Fibroblast of skin of left biceps (primary cell): ENCODE measurements around the gene PIK3R5.

Experiments used
- DNase-seq, 2 experiments: peaks; one replicate each; pipeline ENCODE4 v3.0.0-alpha.2; 2013; ENCODE audit warnings: low read depth in 2 of 2

The PIK3R5 gene

DNA sequence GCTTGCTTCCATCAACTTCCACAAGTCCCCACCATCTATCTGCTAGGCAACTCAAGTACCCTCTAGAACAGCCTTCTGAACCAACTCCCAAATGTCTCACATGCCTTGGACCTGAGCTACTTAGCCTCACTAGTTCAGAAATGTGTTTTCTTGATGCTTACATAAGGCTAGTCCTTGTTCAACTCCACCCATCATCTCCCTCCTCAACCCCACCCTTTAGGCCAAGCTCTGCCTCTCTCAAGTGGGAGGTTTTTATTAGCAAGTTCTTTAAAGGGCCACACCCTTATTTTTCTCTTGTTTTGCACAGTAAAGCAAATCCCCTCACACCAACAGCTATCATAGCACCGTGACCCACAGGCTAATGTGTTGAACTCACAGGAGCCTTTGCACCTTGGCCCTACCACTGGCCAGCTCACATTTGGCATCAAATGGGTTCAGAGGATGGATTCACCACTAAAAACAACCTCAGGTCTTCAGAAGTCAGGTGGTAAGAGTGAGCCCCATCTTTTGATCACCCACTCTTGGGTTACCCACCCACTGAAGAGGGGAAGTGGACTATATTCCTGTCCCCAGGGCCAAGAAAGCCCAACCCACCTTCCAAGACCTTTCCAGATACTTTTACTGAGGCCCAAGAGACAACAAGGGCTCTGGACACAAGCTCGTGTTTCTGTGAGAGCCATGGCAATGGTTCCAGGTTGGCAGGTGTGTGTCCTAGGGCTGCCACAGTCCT lies 12.2 kb downstream of the PIK3R5 start:
- DNase-seq = no peak

DNA sequence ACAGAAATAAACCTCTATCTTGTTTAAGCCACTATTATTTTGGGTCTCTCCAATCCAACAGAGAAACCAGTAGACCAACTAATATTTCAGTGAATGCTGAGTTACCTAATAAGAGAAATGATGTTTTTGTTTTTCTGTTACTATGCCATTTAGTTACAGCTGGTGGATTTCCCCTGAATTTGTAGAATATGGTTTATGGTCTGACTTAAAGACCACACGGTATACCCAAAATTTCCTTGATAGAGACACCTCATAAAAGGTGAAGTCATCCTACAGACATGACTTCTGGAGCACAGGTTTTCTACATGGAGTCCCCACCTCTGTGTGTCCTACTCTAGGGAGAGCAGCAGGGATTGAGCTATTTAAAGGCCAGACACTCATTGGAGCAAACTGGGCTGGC lies 13.3 kb downstream of the PIK3R5 start:
- no peak for DNase-seq

DNA sequence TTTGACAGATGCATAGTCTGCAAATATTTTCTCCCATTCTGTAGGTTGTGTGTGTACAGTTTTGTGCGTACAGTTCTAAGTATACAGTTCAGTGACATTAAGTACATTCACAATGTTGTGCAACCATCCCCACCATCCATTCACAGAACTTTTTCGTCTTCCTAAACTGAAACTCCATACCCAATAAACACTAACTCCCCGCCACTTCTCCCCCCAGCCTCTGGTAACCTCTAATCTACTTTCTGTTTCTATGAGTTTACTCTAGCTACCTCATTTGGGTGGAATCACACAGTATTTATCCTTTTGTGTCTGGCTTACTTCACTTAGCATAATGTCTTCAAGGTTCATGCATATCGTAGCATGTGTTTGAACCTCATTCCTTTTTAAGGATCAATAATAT lies 14.3 kb downstream of the PIK3R5 start:
- DNase-seq = no peak

DNA sequence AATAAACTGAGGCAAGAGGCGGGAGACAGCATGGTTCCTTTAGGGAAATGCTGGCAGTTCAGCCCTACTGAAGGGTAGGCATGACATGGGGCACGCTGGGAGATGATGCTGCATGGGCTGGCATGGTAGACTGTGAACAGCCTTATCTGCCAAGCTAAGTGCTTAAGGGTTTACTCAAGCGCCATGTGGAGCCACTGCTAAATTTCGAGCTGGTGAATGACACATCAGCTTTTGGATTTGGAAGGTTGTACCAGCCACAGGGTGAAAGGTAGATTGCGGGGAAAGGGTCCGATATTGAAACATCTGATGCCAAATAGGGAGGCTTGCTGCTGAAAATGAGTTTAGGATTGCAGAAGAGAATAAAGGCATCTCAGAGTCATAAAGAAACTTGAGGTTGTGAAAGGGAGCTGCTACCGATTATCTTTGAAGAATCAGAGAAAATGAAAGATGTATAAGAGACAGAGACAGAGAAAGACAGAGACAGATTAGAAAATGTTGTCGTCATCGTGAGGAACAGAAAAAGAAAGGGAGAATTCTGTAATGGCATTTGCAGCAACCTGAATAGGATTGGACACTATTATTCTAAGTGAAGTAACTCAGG lies 16.3 kb downstream of the PIK3R5 start:
- DNase-seq = no peak

DNA sequence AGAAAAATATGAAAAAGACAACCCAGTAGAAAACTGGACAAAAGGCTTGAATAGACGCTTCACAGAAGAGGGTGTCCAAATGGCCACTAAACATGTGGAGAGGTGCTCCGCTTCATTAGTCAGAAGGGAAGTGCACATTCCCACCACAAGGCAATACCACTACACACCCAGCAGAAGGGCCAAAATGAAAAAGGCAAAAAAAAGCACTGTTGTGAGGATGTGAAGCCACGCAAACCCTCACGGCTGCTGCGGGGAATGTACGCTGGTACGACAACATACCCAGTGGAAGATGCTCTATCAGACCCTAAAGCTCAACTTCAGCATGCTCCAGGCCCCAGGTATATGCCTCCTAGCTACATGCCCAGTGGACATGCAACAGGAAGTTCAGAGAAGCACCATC lies 17.0 kb downstream of the PIK3R5 start:
- no peak for DNase-seq

DNA sequence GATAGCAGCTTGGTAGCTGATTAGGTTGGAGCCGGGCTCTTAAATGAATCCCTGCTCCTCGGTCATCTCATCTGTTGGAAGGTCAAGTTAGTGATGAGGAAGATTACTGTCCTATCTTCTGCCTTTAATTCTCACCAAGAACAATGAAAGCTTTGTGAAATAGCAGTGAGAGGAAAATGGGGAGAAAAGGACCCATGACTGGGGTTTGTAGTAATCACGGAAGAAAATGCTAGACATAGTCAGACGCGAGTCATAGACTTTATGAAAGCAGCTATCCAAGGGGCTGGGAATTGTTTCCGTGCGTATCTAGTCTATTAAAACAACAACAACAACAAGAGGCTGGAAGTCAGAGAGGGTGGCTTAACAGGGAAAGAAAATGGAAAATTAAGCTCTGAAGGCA lies 18.3 kb downstream of the PIK3R5 start:
- no peak for DNase-seq

DNA sequence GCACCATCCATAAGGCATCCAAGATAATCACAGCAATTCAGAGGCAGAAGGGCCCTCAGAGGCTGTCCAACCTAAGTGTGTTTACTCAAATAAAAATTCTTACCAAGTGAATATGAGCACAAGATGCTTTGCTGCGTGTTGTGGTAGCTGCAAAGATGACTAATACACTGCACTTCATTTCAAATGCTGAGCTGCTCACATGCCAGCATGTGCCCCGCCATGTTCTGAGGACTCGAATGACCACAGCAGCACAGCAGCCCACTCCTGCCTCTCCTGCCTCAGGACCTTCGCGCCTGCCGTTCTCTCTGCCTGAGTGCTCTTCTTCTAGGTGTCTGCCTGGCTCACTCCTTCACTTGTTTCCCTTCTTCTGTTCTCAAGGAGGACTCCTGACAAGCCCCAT lies 19.0 kb downstream of the PIK3R5 start:
- DNase-seq = no peak

DNA sequence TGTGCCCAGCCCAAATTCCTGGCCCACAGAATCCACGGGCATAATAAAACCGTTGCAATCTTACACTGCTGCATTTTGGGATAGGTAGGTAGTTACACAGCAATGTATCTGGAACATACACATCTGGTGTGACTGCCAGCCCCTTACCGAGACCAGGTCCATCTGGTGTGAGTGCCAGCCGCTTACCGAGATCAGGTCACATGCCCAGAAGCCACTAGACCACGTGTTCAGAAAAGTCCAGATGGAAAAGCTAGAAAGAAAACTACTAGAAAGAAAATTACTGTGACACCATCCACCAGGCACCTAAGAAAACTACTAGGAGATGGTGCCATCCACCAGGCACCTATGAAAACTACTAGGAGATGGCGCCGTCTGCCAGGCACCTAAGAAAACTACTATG lies 19.4 kb downstream of the PIK3R5 start:
- no peak for DNase-seq

DNA sequence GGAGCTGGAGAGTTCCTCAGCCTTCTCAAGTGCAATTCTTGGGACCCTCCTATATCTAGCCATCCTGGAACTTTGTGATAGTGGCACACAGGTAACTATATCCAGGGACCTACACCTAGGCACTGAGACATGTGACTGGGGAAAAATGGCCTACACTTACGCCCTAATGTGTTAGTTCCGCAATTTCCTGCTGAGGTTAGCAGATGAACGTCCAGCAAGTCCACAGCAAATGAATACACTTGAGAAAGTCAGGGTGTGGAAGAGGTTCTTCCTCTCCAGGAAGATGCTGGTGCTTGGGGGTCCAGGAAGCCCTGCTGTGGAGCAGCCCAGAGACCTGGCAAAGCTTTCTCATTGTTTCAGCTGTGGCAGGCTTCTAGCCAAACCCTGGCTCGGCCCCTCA lies 20.8 kb downstream of the PIK3R5 start:
- no peak for DNase-seq

DNA sequence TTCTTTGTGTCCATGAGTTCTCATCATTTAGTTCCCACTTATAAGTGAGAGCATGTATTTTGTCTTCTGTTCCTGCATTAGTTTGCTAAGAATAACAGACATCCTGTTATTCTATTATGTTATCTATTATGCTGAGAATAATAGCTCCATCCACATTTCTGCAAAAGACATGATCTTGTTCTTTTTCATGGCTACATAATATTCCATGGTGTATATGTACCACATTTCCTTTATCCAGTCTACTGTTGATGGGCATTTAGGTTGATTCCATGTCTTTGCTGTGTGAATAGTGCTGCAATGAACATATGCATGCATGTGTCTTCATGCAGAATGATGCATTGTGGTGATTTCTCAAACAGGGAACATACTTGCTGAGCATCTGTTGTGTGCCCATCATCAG lies 21.4 kb downstream of the PIK3R5 start:
- no peak for DNase-seq

DNA sequence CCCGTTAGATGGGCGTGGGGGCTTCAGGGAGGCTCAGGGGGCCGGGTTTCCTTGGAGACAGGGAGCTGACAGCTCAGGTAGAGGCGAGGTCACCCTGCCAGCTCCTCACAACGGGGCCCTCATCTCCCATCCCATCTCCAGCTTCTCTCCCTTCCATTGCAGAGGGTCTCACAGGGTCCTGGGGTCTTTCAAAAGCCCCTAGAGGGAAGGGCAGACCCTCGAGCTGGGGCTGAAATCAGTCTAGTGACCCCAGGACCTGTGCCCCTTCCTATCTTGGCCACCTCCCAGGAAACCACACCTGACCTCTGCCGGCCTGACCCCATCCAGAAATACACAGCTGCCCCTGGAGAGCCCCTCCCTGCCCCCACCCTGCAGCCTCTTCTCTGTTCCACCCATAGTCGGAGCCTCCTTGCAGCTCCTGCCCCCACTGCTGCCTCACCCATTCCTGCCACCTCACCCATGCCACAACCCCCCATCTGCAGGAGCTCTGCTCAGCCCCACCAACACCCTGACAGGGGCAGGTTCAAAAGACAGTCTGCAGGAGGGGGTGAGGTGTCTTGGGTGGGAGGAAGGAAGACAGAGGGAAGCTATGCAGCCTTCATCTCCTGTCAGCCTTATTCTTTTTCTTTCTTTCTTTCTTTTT lies 23.4 kb downstream of the PIK3R5 start:
- no peak for DNase-seq

DNA sequence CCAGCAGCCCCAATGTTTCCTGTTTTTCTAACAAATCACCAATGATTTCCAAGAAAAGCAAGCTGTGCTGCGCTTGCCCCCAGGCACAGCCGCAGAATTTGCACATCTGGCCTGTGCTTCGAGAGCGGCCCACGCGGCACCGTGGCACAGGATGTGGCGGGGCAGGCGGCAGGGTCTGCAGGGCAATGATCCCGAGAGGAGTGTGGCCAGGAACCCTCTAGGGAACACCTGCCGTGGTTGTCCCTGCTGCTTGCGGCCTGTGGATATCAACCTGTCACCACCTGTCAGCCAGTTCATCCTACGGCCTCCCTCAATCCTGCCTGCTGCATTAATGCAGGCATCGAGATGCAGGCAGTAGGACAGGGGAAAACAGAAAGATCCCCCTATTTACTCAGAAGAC lies 24.0 kb downstream of the PIK3R5 start:
- DNase-seq = no peak

DNA sequence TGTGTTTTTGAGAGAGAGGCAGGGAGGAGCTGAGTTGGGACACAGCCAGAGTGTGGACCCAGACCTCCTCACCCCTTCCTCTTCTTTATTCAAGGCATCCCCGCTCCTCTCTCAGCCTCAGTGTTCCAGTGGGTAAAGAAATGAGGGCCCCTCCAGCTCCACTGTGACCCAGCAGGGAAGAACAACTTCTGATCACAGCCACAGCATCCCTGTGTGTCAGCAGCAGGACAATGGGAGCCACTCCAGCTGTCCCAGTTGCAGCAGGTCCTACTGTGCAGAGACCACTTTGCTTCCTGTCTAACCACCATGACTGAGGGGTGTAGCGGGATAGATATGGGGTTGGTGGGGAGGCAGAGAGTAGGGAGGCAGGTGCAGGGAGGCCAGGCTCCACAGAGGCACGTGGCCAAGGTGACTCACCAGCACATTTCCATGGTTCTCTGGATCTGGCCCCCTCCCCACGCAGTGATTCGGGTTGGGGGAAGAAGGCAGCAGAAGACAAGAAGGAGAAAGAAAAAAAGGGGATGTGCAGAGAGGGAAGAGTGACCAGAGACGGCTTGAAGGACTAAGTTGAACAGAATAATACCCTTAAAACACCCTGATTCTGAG lies 24.5 kb downstream of the PIK3R5 start:
- DNase-seq = no peak

DNA sequence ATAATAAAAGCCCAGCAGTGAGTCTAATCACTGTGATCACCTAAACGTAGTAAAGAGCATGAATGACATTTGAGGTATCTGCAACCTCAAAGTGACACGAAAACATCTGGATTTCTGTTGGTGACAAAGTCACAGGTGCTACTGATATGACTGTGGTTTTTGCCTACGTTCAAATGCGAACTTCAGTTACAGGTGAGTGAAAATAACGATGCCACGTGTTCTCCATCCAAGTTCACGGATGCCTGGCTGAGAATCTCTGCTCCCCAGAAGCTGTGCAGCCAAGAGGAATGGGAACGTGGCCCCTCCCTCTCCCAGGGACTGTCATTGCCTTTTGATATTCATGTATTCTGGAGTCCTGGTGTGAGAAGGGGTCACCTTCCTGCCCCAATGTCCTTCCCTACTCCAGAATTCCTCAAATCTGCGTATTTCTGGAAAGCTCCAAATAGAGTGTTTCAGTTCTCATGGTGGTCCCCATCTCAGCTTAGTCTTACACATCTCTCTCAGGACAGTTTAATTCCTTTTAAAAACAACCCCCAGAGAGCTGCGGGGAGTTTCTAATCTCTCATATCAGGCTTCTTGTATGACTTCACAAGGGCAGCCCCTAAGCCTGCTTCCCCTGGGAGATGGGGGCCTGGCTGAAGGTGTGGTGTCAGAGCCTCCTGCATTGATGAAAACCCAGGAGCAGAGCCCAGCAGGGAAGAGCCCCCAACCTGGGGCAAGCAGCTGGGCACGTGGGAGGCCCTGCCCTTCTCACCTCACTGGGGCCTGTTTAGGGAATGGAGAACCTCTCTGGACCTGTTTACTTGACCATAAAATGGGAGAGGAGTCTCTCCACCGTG lies 25.8 kb downstream of the PIK3R5 start:
- no peak for DNase-seq

DNA sequence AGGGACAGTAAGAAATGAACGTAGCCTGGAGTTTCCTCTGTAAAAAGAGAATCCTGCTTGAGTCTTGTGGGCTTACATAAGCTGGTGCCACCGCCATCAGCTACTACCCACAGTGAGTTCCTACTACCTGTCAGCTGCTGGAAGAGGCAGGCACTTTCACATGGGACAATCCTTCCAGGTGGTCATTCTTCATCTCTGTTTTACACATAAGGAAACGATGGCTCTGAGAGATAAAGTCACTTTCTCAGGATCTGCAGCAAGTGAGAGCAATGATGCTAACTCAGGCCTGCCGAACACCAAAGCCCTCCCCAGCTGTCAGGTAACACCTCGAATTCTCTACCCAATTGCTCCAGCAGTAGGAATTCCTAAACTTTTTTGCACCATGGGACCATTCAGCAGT lies 26.6 kb downstream of the PIK3R5 start:
- no peak for DNase-seq

DNA sequence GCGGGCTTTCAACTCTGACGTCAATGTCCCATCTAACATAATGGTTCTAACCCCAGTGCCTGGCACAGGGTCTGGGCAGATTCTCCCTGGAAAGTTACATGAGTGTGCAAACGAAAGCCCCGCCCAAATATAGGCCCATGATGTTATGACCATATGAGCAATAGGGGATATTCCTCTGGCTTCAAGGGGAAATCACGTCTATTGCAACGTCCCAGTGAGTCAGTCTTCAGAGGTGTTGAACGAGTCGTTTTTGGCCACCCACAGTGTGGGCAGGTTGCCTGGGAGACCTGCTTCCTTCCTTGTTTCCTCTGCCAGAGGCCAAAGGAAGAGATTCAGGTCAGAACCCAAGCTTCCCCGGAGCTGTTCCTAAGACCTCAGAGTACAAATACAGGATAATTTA lies 30.3 kb downstream of the PIK3R5 start:
- no peak for DNase-seq

DNA sequence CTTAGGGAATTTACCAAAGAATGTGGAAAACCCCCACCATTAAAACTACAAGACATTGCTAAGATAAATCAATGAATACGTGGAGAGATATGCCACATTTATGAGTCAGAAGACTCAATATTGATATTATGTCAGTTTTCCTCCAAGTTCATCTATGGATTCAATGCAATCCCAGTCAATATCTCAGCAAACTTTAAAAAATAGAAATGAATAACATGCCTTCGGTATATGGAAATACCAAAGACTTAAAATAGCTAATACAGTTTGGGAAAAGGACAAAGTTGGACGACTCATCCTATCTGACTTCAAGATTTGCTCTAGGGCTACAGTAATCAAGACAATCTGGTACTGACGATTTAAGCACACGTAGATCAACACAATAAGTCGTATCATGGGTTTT lies 31.2 kb downstream of the PIK3R5 start:
- no peak for DNase-seq

DNA sequence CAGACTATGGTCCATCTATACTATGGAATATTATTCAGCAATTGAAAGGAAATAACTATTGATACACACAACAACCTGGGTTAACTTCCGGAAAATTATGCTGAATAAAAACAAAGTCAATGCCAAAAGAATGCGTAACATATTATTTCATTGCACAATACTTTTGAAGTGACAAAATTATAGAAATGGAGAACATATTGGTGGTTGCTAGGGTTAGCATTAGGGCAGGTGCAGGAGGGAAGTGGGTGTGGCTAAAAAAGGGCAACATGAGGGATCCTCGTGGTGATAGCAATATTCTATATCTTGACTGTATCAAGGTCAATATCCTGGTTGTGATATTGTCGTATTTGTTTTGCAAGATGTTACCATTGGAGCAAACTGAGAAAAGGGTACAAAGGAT lies 34.9 kb downstream of the PIK3R5 start:
- DNase-seq = no peak

DNA sequence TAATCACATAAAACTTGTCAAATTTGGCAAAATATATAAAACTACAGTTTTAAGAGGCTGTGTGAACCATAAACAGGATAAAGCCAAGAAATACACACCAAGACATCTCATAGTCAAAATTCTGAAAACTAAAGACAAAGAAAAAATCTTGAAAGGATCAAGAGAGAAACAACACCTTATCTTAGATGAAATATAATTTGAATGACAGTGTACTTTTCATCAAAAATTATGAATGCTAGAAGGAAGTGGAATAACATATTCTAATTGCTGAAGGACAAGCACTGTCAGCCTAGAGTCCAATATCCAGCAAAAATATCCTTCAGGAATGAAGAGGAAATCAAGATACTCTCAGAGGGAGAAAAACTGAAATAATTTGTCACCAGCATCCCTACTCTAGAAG lies 37.2 kb downstream of the PIK3R5 start:
- no peak for DNase-seq

DNA sequence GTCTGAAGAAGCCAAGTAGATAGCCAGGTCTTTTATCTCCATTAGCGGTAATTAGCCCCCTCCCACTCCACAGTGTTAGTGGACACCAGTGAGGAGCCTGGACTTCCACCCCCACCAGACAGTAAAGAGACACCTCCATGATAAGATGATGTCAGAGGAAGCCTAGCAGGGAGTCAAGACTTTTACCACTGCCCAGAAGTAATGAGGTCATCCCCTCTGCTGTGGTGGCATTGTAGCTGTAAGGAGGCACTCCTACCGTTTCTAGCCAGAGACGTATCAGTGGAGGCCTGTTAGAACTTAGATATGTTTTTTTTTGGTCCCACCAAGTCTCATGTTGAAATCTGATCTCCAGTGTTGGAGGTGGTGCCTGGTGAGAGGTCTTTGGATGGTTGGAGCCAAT lies 38.1 kb downstream of the PIK3R5 start:
- no peak for DNase-seq

DNA sequence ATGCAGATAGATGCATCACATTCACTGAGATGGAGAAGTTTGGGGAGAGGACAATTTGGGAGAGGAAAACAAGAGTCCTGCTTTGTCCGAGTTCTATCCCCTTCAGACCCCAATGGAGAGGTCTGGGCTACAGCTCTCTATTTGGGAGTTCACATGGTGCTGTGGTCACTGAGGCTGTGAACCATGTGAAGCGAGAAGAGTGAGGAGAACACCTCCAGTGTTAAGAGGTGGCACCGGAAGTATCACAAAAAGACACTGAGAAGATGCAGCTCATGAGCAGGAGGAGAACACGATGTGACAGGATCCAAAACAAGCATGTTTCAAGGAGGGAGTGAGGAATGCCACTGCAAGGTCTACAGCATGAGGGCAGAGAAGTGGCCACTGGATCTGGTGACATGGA lies 39.7 kb downstream of the PIK3R5 start:
- DNase-seq = no peak

DNA sequence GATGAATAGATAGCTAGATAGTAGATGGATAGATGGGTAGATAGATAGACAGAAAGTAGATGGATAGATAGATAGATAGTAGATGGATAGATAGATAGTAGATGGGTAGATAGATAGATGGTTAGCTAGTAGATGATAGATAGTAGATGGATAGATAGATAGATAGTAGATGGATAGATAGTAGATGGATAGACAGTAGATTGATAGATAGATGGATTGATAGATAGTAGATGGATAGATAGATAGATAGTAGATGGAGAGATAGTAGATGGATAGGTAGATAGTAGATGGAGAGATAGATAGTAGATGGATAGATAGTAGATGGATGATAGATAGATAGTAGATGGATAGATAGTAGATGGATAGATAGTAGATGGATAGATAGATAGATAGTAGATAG lies 40.4 kb downstream of the PIK3R5 start:
- DNase-seq = no peak
